Karpas-422 (cell line): ENCODE measurements around the gene OR51G2. TPM values are rescaled to one million over a fixed set of nuclear protein-coding genes. Genes with fewer than 3 reads are reported as not detected.
"Not testable (repeated sequence)": the region's sequence is repeated elsewhere in the genome, so short reads cannot be mapped to it uniquely, and the experiment has no call there.

Experiments used
- DNase-seq: peaks from one replicate; pipeline ENCODE4 v3.0.0-alpha.2; 2015
- H2AFZ ChIP-seq: fragments of 200-600 bp; sonication (generic); 2 replicates; pipeline ENCODE4 v1.6.1; 2014; ENCODE audit warnings: antibody characterized with exemption, low read length, mixed read lengths
- H3K27ac ChIP-seq: fragments of 200-600 bp; sonication (generic); 2 replicates; pipeline ENCODE4 v1.5.1; 2014; ENCODE audit warnings: mild to moderate bottlenecking, low read length, moderate library complexity
- H3K27me3 ChIP-seq: fragments of 200-600 bp; sonication (generic); 2 replicates; pipeline ENCODE4 v1.6.1; 2014; ENCODE audit warnings: low read length, mixed read lengths
- H3K36me3 ChIP-seq: fragments of 200-600 bp; sonication (generic); 2 replicates; pipeline ENCODE4 v1.6.1; 2014; ENCODE audit warnings: low read length, mixed read lengths; ENCODE audit not compliant: insufficient read depth
- H3K4me1 ChIP-seq: fragments of 200-600 bp; sonication (generic); 2 replicates; pipeline ENCODE4 v1.6.1; 2014; ENCODE audit warnings: mild to moderate bottlenecking, low read length, mixed read lengths
- H3K4me2 ChIP-seq: fragments of 200-600 bp; sonication (generic); 2 replicates; pipeline ENCODE4 v1.6.1; 2014; ENCODE audit warnings: low read length, low read depth, mild to moderate bottlenecking; ENCODE audit not compliant: poor library complexity, severe bottlenecking
- H3K4me3 ChIP-seq: fragments of 200-600 bp; sonication (generic); 2 replicates; pipeline ENCODE4 v1.5.1; 2014; ENCODE audit warnings: mild to moderate bottlenecking, antibody characterized with exemption, low read length, mixed read lengths
- H3K79me2 ChIP-seq: fragments of 200-600 bp; sonication (generic); 2 replicates; pipeline ENCODE4 v1.6.1; 2014; ENCODE audit warnings: mild to moderate bottlenecking, low read length, mixed read lengths
- H3K9ac ChIP-seq: fragments of 200-600 bp; sonication (generic); 2 replicates; pipeline ENCODE4 v1.6.0; 2014; ENCODE audit warnings: low read length
- H3K9me2 ChIP-seq: fragments of 200-600 bp; sonication (generic), shearing (Covaris generic); replicated peaks from 2 replicates; pipeline ENCODE4 v1.6.0; 2014; ENCODE audit warnings: mild to moderate bottlenecking, low read length, moderate library complexity; ENCODE audit not compliant: insufficient read depth
- H3K9me3 ChIP-seq: fragments of 300-700, 200-600 bp; sonication (generic); 2 replicates; pipeline ENCODE4 v1.6.1; 2014; ENCODE audit warnings: low read length, mixed read lengths
- H4K20me1 ChIP-seq: fragments of 200-600 bp; sonication (generic); 2 replicates; pipeline ENCODE4 v1.6.1; 2014; ENCODE audit warnings: mild to moderate bottlenecking, antibody characterized with exemption, low read length, low read depth; ENCODE audit not compliant: insufficient read depth
- total RNA-seq: library from RNA; depleted of rRNA; stranded (reverse); fragments of >200 nt; shearing (Covaris generic); gene quantifications from 2 replicates; pipeline ENCODE4 v1.2.3, GENCODE V29; 2014; ENCODE audit warnings: low replicate concordance; rRNA removed

Gene OR51G2, protein sequence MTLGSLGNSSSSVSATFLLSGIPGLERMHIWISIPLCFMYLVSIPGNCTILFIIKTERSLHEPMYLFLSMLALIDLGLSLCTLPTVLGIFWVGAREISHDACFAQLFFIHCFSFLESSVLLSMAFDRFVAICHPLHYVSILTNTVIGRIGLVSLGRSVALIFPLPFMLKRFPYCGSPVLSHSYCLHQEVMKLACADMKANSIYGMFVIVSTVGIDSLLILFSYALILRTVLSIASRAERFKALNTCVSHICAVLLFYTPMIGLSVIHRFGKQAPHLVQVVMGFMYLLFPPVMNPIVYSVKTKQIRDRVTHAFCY
- total RNA-seq, result not detected in 2 replicates

DNA sequence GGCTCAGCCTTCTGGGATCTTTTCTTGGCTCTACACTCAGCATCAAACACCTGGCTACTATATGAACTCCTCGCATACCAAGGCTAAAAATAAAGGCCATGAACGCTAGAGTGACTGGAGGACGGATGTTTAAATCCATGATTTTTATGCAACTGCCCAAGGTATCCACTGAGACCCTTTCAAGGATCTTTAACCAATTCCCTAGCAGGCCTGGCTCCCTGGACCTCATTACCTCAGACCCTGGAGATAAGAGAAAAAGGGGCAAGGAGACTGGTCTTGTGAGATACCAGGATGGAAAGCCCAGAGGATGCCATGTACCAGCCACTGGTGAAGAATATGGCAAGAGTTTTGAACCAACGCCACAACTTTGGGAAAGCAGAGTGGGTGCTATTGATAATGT, at the start of gene OR51G2:
Gene OR51G2, minus strand, starts transcription at position 101 of the 400 bp plus-strand sequence. CDS start 3,687 bp downstream, outside the sequence.
- no peak within 1 kb of the TSS for H3K4me2 ChIP-seq
- no peaks in the 10 kb centered on the region for H3K27me3 ChIP-seq
- H3K27ac ChIP-seq, result no peak within 1 kb of the TSS
- no peaks in the 10 kb centered on the region for H3K4me1 ChIP-seq
- H3K79me2 ChIP-seq, result no peaks in the 10 kb centered on the region
- no peak for DNase-seq
- H4K20me1 ChIP-seq, result no peaks in the 10 kb centered on the region
- no peak within 1 kb of the TSS for H2AFZ ChIP-seq
- no peak within 1 kb of the TSS for H3K4me3 ChIP-seq
- no peaks in the 10 kb centered on the region for H3K9me3 ChIP-seq
- H3K9me2 ChIP-seq, result no peaks in the 10 kb centered on the region; the same call in 1 of the 2 replicates
- H3K36me3 ChIP-seq, result no peaks in the 10 kb centered on the region
- H3K9ac ChIP-seq, result no peak within 1 kb of the TSS

DNA sequence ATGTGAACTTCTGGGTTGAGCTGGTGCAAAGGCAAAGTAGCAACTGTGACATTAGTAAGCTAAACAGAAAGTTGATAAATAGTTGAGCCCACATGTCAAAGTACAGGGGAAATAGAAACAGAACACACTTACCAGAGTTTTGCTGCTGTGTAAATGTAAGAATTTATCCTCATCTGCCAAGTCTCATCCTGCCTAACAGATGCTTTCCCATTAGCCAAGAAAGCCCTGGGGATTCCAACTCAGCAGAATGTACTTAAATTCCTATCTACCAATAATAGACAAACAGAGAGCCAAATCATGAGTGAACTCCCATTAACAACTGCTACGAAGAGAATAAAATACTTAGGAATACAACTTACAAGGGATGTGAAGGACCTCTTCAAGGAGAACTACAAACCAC, 43.7 kb upstream of the OR51G2 start:
- no peak for DNase-seq
- no peaks in the 10 kb centered on the region for H3K79me2 ChIP-seq
- H3K27me3 ChIP-seq, result no peaks in the 10 kb centered on the region
- no peaks in the 10 kb centered on the region for H3K4me1 ChIP-seq
- no peak overlapping the region for H3K9ac ChIP-seq
- no peaks in the 10 kb centered on the region for H3K9me3 ChIP-seq
- H3K9me2 ChIP-seq, result no peaks in the 10 kb centered on the region
- no peak overlapping the region for H3K4me3 ChIP-seq
- no peaks in the 10 kb centered on the region for H4K20me1 ChIP-seq
- no peak overlapping the region for H3K27ac ChIP-seq
- no peak overlapping the region for H2AFZ ChIP-seq
- H3K36me3 ChIP-seq, result no peaks in the 10 kb centered on the region
- no peak overlapping the region for H3K4me2 ChIP-seq

DNA sequence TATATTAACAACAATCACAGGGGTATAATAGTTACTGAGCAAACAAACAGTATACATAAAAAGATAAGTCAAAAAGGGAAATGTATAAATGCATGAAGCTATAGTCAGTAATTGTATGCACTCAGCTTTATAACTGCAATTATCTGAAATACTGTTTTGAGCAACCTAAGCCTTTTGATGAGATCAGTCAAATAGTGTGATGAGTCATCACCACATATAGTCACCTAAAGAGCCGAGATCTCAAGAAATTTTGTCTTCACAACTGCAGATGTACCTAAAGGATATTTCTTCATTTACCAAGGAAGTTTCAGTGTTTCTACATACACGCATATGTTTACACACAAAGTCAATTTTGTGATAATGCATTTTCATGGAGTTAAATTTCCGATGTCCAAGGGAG, 41.7 kb upstream of the OR51G2 start:
- no peaks in the 10 kb centered on the region for H3K27me3 ChIP-seq
- H2AFZ ChIP-seq, result no peak overlapping the region
- H3K9me2 ChIP-seq, result no peaks in the 10 kb centered on the region
- H4K20me1 ChIP-seq, result no peaks in the 10 kb centered on the region
- no peak overlapping the region for H3K27ac ChIP-seq
- H3K79me2 ChIP-seq, result no peaks in the 10 kb centered on the region
- no peaks in the 10 kb centered on the region for H3K4me1 ChIP-seq
- no peaks in the 10 kb centered on the region for H3K36me3 ChIP-seq
- DNase-seq, result no peak
- no peaks in the 10 kb centered on the region for H3K9me3 ChIP-seq
- H3K4me2 ChIP-seq, result no peak overlapping the region
- no peak overlapping the region for H3K4me3 ChIP-seq
- no peak overlapping the region for H3K9ac ChIP-seq

DNA sequence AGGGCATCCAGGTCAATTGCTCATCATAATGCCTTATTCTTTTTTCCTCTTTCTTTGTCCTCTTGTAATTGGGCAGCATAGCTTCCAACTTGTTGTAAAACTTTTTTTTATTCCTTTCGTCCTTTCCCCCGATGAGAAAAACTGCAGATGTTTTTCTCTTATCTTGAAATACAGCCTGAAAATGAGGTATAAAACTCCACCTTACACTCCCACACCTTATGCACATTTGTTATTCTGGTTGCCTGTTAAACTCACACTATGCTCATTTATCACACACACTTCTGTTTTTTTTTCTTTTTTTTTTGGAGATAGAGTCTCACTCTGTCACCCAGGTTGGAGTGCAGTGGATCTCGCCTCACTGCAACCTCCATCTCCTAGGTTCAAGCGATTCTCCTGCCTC, 38.2 kb upstream of the OR51G2 start:
- Histone ChIP-seq H2AFZ (no peak overlapping the region), H3K4me1 (no peaks in the 10 kb centered on the region), H3K27me3 (no peaks in the 10 kb centered on the region), H3K9ac (no peak overlapping the region), H3K9me2 (no peaks in the 10 kb centered on the region), H3K4me2 (no peak overlapping the region), H3K27ac (no peak overlapping the region), H3K36me3 (no peaks in the 10 kb centered on the region), H3K79me2 (no peaks in the 10 kb centered on the region), H3K4me3 (no peak overlapping the region), H4K20me1 (no peaks in the 10 kb centered on the region), H3K9me3 (no peaks in the 10 kb centered on the region)
- no peak for DNase-seq

DNA sequence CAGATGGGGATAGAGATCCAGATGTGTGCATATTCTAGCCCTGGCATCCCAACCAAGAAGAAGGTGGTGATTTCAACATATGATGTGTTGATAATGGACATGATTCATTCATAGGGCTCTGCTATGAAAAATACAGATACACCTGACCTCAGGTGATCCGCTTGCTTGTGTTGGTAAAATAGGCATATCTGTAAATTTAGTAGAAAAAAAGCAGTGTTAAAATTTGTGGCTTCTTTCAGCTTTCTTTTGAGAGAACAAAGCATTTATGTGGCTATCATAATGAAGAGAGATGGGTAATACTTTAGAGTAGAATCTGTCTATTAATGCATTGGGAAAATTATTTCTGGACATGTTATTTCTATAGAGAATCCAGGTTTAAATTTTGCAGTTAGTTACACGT, 36.5 kb upstream of the OR51G2 start, which contains the start of gene OR51A2:
Gene OR51A2, minus strand, starts transcription at position 101 of the 400 bp plus-strand sequence. Its CDS starts 0 bp downstream, at position 101.
- H3K36me3 ChIP-seq, H2AFZ ChIP-seq, H4K20me1 ChIP-seq, H3K9me2 ChIP-seq, H3K79me2 ChIP-seq, H3K4me1 ChIP-seq, H3K4me2 ChIP-seq, H3K27ac ChIP-seq, H3K9me3 ChIP-seq, H3K9ac ChIP-seq, H3K4me3 ChIP-seq, DNase-seq, H3K27me3 ChIP-seq: not testable (repeated sequence)

DNA sequence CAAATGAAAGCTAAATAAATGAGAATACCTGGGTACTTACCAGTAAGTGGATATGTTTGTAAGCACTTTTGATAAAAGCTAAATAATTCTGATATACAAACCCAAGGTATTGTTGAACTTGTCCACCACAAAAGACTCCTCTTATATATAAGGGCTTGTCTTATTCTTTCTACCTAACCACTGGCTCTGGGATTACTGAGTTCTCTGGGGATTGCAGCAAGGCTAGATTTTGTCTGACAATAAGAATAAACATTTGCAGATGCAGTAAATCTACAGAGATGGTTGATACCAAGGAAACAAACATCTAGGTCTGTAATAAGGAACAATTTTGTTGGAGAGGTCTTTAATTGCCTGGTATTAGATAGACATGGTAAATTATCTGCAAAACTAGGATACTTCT, 28.4 kb upstream of the OR51G2 start, which contains the start of gene OR51A4:
Gene OR51A4, minus strand, starts transcription at position 101 of the 400 bp plus-strand sequence. CDS start 505 bp downstream, outside the sequence.
- Histone ChIP-seq H3K9ac (no peak within 1 kb of the TSS), H3K4me3 (no peak within 1 kb of the TSS), H3K27me3 (no peaks in the 10 kb centered on the region)

DNA sequence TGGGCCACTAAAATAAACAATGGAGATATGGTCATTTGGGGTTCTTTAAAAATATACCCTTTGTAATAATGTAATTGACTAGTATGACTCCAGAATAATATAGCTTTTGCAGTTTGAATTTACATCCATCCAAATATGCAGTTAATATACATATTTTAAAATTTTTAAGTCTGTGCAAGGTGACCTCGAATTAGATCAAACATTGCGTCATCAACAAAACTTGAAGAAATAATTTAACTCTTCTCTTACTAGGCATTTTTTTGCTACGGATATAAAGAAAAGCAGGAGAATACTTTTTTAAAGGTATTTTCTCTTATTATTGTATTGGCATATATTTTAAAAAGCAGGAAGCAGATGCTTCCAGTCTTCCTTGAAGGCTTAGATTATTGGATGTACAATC, 17.6 kb upstream of the OR51G2 start:
- no peaks in the 10 kb centered on the region for H3K4me1 ChIP-seq
- H3K4me3 ChIP-seq, result no peak overlapping the region
- DNase-seq, result no peak
- no peak overlapping the region for H3K27ac ChIP-seq
- H3K4me2 ChIP-seq, result no peak overlapping the region
- H3K9me3 ChIP-seq, result no peaks in the 10 kb centered on the region
- H3K9ac ChIP-seq, result no peak overlapping the region
- no peak overlapping the region for H2AFZ ChIP-seq
- H3K27me3 ChIP-seq, result no peaks in the 10 kb centered on the region
- no peaks in the 10 kb centered on the region for H3K9me2 ChIP-seq
- H4K20me1 ChIP-seq, result no peaks in the 10 kb centered on the region
- H3K79me2 ChIP-seq, result no peaks in the 10 kb centered on the region
- no peaks in the 10 kb centered on the region for H3K36me3 ChIP-seq

More for the DNA sequence above, 28.4 kb upstream of the OR51G2 start, which contains the start of gene OR51A4:
- Histone ChIP-seq H3K36me3 (no peaks in the 10 kb centered on the region), H3K79me2 (no peaks in the 10 kb centered on the region), H3K9me3 (no peaks in the 10 kb centered on the region), H3K4me2 (no peak within 1 kb of the TSS), H3K27ac (no peak within 1 kb of the TSS), H4K20me1 (no peaks in the 10 kb centered on the region), H2AFZ (no peak within 1 kb of the TSS), H3K9me2 (no peaks in the 10 kb centered on the region), H3K4me1 (no peaks in the 10 kb centered on the region)
- DNase-seq, result no peak

DNA sequence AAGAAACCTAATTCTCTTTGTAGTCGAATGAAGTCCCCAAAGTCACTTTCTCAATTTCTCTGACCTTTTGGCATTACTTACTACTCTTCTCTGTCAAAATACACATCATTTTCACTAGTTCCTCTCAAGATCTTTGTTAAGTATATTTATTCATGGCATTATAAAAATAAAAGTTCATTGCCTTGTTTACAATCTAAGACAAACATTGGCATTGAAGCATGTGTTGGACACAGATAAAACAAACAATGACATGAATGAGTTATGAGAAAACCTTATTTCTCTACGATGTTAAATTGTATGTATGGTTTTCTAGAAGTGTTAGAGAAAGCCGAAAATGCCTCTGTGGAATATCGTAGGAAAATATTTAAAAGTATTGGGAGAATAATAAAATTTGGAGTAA, 13.6 kb upstream of the OR51G2 start:
- H3K27me3 ChIP-seq, result no peaks in the 10 kb centered on the region
- H3K36me3 ChIP-seq, result no peaks in the 10 kb centered on the region
- H3K9me2 ChIP-seq, result no peaks in the 10 kb centered on the region
- no peak overlapping the region for H3K27ac ChIP-seq
- no peak overlapping the region for H3K4me3 ChIP-seq
- no peaks in the 10 kb centered on the region for H4K20me1 ChIP-seq
- no peak overlapping the region for H3K4me2 ChIP-seq
- no peaks in the 10 kb centered on the region for H3K4me1 ChIP-seq
- no peak overlapping the region for H3K9ac ChIP-seq
- H2AFZ ChIP-seq, result no peak overlapping the region
- no peaks in the 10 kb centered on the region for H3K79me2 ChIP-seq
- no peak for DNase-seq
- no peaks in the 10 kb centered on the region for H3K9me3 ChIP-seq
